HepG2 (cell line): ENCODE measurements around the gene GGA3. TPM values are rescaled to one million over a fixed set of nuclear protein-coding genes. Genes with fewer than 3 reads are reported as not detected.

Experiments used
- GABPB1 ChIP-seq: IDR thresholded peaks from 2 replicates; pipeline ENCODE4 v1.6.1; 2016; ENCODE audit warnings: mild to moderate bottlenecking, missing genetic modification reagents, moderate library complexity, missing compliant biosample characterization
- HOXD1 ChIP-seq: sonication (generic); formaldehyde crosslinking; IDR thresholded peaks from 2 replicates; pipeline ENCODE4 v1.5.0; 2020; ENCODE audit warnings: missing genetic modification reagents
- PAF1 ChIP-seq: IDR thresholded peaks from 2 replicates; pipeline ENCODE4 v1.6.1; 2016; ENCODE audit warnings: missing genetic modification reagents, missing compliant biosample characterization
- RARA ChIP-seq: IDR thresholded peaks from 2 replicates; pipeline ENCODE4 v1.6.1; 2016; ENCODE audit warnings: missing genetic modification reagents, missing compliant biosample characterization
- SMAD1 ChIP-seq: sonication (generic); formaldehyde crosslinking; IDR thresholded peaks from 2 replicates; pipeline ENCODE4 v1.4.0; 2020; ENCODE audit warnings: missing genetic modification reagents, low read depth, mild to moderate bottlenecking, borderline replicate concordance
- SRY ChIP-seq: sonication (generic); formaldehyde crosslinking; IDR thresholded peaks from 2 replicates; pipeline ENCODE4 v1.8.0; 2022; ENCODE audit warnings: mild to moderate bottlenecking, missing genetic modification reagents
- YEATS2 ChIP-seq: sonication (generic); formaldehyde crosslinking; IDR thresholded peaks from 2 replicates; pipeline ENCODE4 v1.4.0; 2020; ENCODE audit warnings: missing genetic modification reagents, borderline replicate concordance
- YEATS4 ChIP-seq: sonication (generic); formaldehyde crosslinking; IDR thresholded peaks from 2 replicates; pipeline ENCODE4 v1.4.0; 2020; ENCODE audit warnings: missing genetic modification reagents, borderline replicate concordance
- ZFP1 ChIP-seq: IDR thresholded peaks from 2 replicates; pipeline ENCODE4 v1.6.1; 2016
- ZNF75D ChIP-seq: sonication (generic); formaldehyde crosslinking; IDR thresholded peaks from 2 replicates; pipeline ENCODE4 v1.8.1; 2023; ENCODE audit warnings: missing genetic modification reagents, mild to moderate bottlenecking, borderline replicate concordance
- ZNF775 ChIP-seq: sonication (generic); formaldehyde crosslinking; IDR thresholded peaks from 2 replicates; pipeline ENCODE4 v1.4.0; 2020; ENCODE audit warnings: missing genetic modification reagents, mild to moderate bottlenecking, moderate library complexity, borderline replicate concordance
- ZSCAN21 ChIP-seq: sonication (generic); formaldehyde crosslinking; IDR thresholded peaks from 2 replicates; pipeline ENCODE4 v1.8.0; 2022; ENCODE audit warnings: mild to moderate bottlenecking, missing genetic modification reagents, moderate library complexity, borderline replicate concordance
- polyA plus RNA-seq, 8 experiments: library from polyadenylated mRNA; depleted of rRNA in 3 of 8; stranded (reverse) in 7 of 8; unstranded in 1 of 8; fragments of >200 nt; fragmentation: Illumina TruSeq in 4 of 8; extraction: Trizol in 4 of 8; gene quantifications; 2 replicates each; pipeline versions ENCODE4 v1.2.1 to v1.2.3, GENCODE V29; 2011 to 2016; ENCODE audit warnings: low read depth in 4 of 8, missing spikeins in 1 of 8, mixed read lengths in 1 of 8; ENCODE audit not compliant: insufficient read depth in 1 of 8
- total RNA-seq, 5 experiments: library from RNA; depleted of rRNA; stranded (reverse); fragments of >200 nt; fragmentation: Illumina TruSeq; extraction: Trizol; gene quantifications; 2 replicates each; pipeline ENCODE4 v1.2.3, GENCODE V29; 2016; ENCODE audit warnings: low read depth in 1 of 5
- TF ChIP-seq, protein P1 (sequence below): sonication (generic); formaldehyde crosslinking; IDR thresholded peaks from 2 replicates; pipeline ENCODE4 v1.4.0; 2020; ENCODE audit warnings: mild to moderate bottlenecking, low read depth, missing genetic modification reagents
- TF ChIP-seq, protein P2 (sequence below): sonication (generic); formaldehyde crosslinking; IDR thresholded peaks from 2 replicates; pipeline ENCODE4 v1.5.1; 2020; ENCODE audit warnings: mild to moderate bottlenecking, missing genetic modification reagents, borderline replicate concordance
- TF ChIP-seq, protein P3 (sequence below), 2 experiments: sonication (generic) in 1 of 2; formaldehyde crosslinking in 1 of 2; IDR thresholded peaks; 2 replicates each; pipeline versions ENCODE4 v1.6.1 to v1.9.0; 2014 to 2022; ENCODE audit warnings: antibody characterized with exemption in 1 of 2, borderline replicate concordance in 1 of 2, inconsistent platforms in 1 of 2, low read depth in 1 of 2, missing genetic modification reagents in 1 of 2

Gene GGA3
- total and polyA plus RNA-seq, 2 of the 13 experiments (the other 11 are each of a cell fraction or from before 2014, with no cell fraction given) = 28.4 to 43.7 TPM

DNA sequence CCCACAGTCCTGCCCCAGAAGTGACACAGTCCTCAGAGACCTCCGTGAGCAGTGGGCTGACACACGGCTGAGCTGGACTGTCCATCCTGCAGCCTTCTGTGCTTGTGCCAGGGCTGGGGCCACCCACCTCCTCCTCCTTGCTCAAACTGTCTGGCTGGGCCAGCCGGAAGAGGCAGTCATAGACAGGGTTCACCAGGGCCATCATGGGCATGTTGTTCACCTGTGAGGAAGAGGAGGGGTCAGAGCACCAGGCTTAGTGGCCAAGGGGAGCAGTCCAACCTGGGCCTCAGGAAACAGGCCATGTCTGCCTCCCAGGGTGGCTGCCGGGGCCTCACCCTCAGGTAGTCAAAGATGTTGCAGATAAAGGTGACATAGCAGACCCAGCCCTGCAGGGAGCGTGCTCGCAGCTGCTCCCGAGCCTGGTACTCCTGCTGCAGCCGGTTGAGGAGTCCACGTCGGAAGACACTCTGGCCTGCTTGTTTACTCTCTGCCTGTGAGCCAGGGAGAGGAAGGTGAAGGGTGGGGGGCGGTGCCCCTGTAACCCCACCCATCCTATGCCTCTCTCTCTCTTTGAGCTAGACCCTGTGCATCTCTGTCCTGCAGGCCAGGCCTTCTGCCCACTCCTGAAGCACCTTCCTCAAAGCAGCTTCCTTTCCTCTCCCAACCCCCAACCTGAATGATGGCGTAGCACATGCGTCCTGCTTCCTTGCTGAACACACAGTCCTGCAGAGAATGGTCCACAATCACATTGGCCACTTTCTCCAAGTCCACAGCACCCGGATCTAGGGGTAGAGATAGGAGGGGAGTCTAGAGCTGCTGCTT, 6.2 kb upstream of the GGA3 start (continued):
- TF ChIP-seq, protein P1, sequence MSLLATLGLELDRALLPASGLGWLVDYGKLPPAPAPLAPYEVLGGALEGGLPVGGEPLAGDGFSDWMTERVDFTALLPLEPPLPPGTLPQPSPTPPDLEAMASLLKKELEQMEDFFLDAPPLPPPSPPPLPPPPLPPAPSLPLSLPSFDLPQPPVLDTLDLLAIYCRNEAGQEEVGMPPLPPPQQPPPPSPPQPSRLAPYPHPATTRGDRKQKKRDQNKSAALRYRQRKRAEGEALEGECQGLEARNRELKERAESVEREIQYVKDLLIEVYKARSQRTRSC (CRISPR knock-in tag) = no peak
- TF ChIP-seq HOXD1 (no peak), ZNF775 (no peak), RARA (CRISPR knock-in tag) (peak; percentile 54; the same call in 1 of the 2 replicates), SMAD1 (CRISPR knock-in tag) (peak; percentile 71; the same call in 1 of the 2 replicates), PAF1 (0 out of 2 replicates have a peak, but pooled peaks have one; percentile 63), ZNF75D (no peak), YEATS4 (CRISPR knock-in tag) (no peak; the same call in 1 of the 2 replicates), ZFP1 (CRISPR knock-in tag) (no peak), SRY (CRISPR knock-in tag) (0 out of 2 replicates have a peak, but pooled peaks have one; percentile 64), GABPB1 (peak; percentile 80), ZSCAN21 (CRISPR knock-in tag) (peak; percentile 60; the same call in 1 of the 2 replicates), YEATS2 (CRISPR knock-in tag) (peak; percentile 80; the same call in 1 of the 2 replicates)
- TF ChIP-seq, protein P2, sequence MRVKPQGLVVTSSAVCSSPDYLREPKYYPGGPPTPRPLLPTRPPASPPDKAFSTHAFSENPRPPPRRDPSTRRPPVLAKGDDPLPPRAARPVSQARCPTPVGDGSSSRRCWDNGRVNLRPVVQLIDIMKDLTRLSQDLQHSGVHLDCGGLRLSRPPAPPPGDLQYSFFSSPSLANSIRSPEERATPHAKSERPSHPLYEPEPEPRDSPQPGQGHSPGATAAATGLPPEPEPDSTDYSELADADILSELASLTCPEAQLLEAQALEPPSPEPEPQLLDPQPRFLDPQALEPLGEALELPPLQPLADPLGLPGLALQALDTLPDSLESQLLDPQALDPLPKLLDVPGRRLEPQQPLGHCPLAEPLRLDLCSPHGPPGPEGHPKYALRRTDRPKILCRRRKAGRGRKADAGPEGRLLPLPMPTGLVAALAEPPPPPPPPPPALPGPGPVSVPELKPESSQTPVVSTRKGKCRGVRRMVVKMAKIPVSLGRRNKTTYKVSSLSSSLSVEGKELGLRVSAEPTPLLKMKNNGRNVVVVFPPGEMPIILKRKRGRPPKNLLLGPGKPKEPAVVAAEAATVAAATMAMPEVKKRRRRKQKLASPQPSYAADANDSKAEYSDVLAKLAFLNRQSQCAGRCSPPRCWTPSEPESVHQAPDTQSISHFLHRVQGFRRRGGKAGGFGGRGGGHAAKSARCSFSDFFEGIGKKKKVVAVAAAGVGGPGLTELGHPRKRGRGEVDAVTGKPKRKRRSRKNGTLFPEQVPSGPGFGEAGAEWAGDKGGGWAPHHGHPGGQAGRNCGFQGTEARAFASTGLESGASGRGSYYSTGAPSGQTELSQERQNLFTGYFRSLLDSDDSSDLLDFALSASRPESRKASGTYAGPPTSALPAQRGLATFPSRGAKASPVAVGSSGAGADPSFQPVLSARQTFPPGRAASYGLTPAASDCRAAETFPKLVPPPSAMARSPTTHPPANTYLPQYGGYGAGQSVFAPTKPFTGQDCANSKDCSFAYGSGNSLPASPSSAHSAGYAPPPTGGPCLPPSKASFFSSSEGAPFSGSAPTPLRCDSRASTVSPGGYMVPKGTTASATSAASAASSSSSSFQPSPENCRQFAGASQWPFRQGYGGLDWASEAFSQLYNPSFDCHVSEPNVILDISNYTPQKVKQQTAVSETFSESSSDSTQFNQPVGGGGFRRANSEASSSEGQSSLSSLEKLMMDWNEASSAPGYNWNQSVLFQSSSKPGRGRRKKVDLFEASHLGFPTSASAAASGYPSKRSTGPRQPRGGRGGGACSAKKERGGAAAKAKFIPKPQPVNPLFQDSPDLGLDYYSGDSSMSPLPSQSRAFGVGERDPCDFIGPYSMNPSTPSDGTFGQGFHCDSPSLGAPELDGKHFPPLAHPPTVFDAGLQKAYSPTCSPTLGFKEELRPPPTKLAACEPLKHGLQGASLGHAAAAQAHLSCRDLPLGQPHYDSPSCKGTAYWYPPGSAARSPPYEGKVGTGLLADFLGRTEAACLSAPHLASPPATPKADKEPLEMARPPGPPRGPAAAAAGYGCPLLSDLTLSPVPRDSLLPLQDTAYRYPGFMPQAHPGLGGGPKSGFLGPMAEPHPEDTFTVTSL (CRISPR knock-in tag) = no peak
- TF ChIP-seq, protein P3, sequence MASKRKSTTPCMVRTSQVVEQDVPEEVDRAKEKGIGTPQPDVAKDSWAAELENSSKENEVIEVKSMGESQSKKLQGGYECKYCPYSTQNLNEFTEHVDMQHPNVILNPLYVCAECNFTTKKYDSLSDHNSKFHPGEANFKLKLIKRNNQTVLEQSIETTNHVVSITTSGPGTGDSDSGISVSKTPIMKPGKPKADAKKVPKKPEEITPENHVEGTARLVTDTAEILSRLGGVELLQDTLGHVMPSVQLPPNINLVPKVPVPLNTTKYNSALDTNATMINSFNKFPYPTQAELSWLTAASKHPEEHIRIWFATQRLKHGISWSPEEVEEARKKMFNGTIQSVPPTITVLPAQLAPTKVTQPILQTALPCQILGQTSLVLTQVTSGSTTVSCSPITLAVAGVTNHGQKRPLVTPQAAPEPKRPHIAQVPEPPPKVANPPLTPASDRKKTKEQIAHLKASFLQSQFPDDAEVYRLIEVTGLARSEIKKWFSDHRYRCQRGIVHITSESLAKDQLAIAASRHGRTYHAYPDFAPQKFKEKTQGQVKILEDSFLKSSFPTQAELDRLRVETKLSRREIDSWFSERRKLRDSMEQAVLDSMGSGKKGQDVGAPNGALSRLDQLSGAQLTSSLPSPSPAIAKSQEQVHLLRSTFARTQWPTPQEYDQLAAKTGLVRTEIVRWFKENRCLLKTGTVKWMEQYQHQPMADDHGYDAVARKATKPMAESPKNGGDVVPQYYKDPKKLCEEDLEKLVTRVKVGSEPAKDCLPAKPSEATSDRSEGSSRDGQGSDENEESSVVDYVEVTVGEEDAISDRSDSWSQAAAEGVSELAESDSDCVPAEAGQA (IDR thresholded peaks at IDR 0.05; ENCODE audit: low read depth) = peak; percentile 25; the same call in 1 of the 2 replicates
- TF ChIP-seq, protein P3 (CRISPR knock-in tag; IDR thresholded peaks at IDR 0.05; ENCODE audit: borderline replicate concordance) = no peak
